ENCODE measurements around the gene PKD1.

PKD1 gene

DNA sequence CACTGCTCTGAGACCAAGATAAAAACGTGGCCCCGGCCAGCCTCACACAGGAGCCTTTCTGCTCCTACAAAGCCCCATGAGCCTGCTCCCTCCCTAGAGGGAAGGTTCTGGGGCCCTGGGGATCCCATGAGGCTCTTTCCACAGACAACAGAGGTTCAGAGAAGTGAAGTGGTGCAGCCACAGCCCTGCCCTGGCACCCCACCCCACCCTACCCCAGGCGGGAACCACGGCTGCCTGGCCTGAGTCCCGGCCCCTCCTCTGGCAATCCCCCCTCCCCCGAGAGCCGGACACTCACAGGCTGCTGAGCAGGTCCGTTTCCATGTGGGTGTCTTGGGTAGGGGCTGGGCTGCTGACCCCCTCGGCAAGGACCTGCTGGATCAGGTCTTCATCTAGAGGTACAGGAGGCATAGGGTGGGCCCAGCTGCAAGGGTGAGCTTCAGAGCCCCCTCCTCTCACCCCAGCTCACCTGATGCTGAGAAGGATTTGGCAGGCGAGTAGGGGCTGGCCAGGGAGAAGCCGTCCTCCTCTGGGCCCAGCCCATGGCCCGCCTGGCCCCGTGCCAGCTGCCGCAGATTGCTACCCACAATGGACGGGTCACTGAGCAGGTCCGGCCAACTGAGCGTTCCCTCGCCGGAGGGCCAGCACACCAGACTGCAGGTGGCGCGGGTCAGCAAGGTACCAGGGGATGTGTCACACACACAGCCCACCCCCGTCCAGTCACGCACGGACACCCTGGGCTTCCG, 38.7 kb downstream of the PKD1 start:
- no peak overlapping the region for H3K4me3 Mint-ChIP-seq
- no peak for DNase-seq
- no peaks in the 10 kb centered on the region for H3K9me3 Mint-ChIP-seq
- peaks cover 8% of the 10 kb centered on the region for H3K4me1 Mint-ChIP-seq
- no peak overlapping the region for H3K27ac Mint-ChIP-seq
- H3K27me3 Mint-ChIP-seq (ENCODE audit: low read depth, poor library complexity), result no peaks in the 10 kb centered on the region
- peaks cover 19% of the 10 kb centered on the region for H3K36me3 Mint-ChIP-seq (ENCODE audit: low read depth)
- TF ChIP-seq, protein P1, sequence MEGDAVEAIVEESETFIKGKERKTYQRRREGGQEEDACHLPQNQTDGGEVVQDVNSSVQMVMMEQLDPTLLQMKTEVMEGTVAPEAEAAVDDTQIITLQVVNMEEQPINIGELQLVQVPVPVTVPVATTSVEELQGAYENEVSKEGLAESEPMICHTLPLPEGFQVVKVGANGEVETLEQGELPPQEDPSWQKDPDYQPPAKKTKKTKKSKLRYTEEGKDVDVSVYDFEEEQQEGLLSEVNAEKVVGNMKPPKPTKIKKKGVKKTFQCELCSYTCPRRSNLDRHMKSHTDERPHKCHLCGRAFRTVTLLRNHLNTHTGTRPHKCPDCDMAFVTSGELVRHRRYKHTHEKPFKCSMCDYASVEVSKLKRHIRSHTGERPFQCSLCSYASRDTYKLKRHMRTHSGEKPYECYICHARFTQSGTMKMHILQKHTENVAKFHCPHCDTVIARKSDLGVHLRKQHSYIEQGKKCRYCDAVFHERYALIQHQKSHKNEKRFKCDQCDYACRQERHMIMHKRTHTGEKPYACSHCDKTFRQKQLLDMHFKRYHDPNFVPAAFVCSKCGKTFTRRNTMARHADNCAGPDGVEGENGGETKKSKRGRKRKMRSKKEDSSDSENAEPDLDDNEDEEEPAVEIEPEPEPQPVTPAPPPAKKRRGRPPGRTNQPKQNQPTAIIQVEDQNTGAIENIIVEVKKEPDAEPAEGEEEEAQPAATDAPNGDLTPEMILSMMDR (IDR thresholded peaks at IDR 0.05), result no peak

DNA sequence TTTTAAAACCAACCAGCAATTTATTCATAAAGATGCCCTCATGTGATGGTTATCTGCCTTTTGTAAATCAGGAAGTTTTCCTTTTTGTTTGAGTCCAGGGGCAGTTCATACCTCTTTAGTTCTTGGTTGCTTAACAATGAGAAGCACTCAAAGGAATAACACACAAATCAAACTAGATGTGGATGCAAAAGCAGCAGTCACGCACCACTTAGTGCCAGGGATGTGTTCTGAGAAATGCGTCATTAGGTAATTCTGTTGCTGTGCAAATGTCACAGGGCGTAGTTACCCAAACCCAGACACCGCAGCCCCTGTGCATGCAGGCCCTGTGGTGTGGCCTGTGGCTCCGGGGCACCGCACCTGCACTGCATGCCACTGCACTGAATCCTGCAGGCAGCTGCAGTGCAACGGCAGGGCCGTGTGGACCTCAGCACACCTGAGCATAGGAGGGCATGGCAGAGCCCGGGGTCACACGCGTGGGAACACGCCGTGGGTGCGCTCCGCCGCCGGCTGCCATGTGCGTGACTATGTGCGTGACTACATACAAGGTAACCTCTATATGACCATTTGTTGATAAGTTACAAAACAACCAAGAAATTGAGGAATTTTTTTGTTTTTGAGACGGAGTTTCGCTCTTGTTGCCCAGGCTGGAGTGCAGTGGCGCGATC, 39.6 kb downstream of the PKD1 start:
- Mint-ChIP-seq H3K4me3 (no peak overlapping the region), H3K36me3 (ENCODE audit: low read depth) (peaks cover 13% of the 10 kb centered on the region), H3K4me1 (peaks cover 10% of the 10 kb centered on the region), H3K27me3 (ENCODE audit: low read depth, poor library complexity) (no peaks in the 10 kb centered on the region), H3K9me3 (no peaks in the 10 kb centered on the region), H3K27ac (no peak overlapping the region)
- TF ChIP-seq, protein P1 (IDR thresholded peaks at IDR 0.05), result no peak
- DNase-seq, result no peak

DNA sequence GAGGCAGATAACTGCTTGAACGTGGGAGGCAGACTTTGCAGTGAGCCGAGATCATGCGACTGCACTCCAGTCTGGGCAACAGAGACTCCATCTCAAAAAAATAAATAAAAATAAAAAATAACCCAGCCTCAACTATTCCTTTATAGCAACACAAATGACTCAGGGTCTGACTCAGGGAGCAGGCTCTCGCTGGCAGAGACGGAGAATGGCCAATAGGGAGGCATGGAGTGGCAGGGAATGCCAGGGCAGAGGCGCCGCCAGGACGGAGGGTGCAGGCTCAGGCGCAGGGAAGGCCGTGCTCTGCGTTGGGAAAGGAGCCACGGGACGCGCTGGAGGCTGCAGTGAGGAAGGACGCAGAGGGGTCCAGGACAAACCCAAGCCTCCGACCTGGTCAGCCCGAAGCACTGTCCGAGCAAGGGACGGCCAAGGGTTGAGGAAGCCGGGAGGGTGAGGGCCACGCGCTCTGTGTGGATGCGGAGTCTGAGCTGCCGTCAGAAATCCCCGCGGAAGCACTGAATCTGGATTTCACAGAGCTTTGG, 40.3 kb downstream of the PKD1 start:
- Mint-ChIP-seq H3K4me1 (peaks cover 10% of the 10 kb centered on the region), H3K4me3 (no peak overlapping the region), H3K27ac (no peak overlapping the region), H3K27me3 (ENCODE audit: low read depth, poor library complexity) (no peaks in the 10 kb centered on the region), H3K9me3 (no peaks in the 10 kb centered on the region), H3K36me3 (ENCODE audit: low read depth) (peaks cover 12% of the 10 kb centered on the region)
- TF ChIP-seq, protein P1 (IDR thresholded peaks at IDR 0.05), result no peak
- DNase-seq, result no peak

GRCh38 chr16:2093793-2094192, 41.9 kb downstream of the PKD1 start:
- Mint-ChIP-seq H3K36me3 (ENCODE audit: low read depth) (peaks cover 17% of the 10 kb centered on the region), H3K27ac (no peak overlapping the region), H3K9me3 (no peaks in the 10 kb centered on the region), H3K4me3 (no peak overlapping the region), H3K27me3 (ENCODE audit: low read depth, poor library complexity) (no peaks in the 10 kb centered on the region), H3K4me1 (peaks cover 10% of the 10 kb centered on the region)
- TF ChIP-seq, protein P1 (IDR thresholded peaks at IDR 0.05), result no peak
- DNase-seq, result no peak

DNA sequence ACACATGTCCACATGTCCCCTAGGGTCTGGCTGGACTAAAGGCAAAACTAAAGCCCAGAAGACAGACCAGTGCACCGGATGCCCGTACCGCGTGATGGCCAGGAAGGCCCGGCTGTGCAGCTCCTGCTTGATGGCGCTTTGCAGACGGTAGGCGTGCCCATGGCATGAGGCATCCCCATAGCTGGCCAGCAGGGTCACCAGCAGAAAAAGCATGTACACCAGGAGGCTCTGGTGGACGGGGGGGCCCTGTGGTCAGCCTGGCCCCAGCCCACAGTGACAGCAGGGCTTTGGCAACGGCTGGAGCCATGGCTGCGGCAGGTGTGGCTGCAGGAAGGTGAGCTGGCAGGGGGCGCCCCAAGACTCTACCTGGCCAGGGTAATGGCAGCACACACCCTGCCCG, 42.8 kb downstream of the PKD1 start:
- peaks cover 10% of the 10 kb centered on the region for H3K4me1 Mint-ChIP-seq
- H3K4me3 Mint-ChIP-seq, result peak overlapping the region; percentile 40
- H3K36me3 Mint-ChIP-seq (ENCODE audit: low read depth), result peaks cover 17% of the 10 kb centered on the region
- H3K27ac Mint-ChIP-seq, result no peak overlapping the region
- H3K9me3 Mint-ChIP-seq, result no peaks in the 10 kb centered on the region
- TF ChIP-seq, protein P1 (IDR thresholded peaks at IDR 0.05), result no peak
- DNase-seq, result no peak
- H3K27me3 Mint-ChIP-seq (ENCODE audit: low read depth, poor library complexity), result no peaks in the 10 kb centered on the region
